GM12891 (cell line): ENCODE measurements around the gene CFAP97D2. TPM values are rescaled to one million over a fixed set of nuclear protein-coding genes. Genes with fewer than 3 reads are reported as not detected.
"Not testable (repeated sequence)": the region's sequence is repeated elsewhere in the genome, so short reads cannot be mapped to it uniquely, and the experiment has no call there.

Experiments
- DNase-seq: peaks from one replicate; pipeline ENCODE4 v3.0.0; 2011; ENCODE audit warnings: low spot score; ENCODE audit not compliant: insufficient read length
- FAIRE-seq: peaks from 2 replicates; lab custom pipeline; 2011; peaks lifted over from hg19 to GRCh38; lab: Jason Lieb, UNC
- PAX5 ChIP-seq: IDR thresholded peaks from 2 replicates; pipeline ENCODE4 v1.6.1; 2011; ENCODE audit warnings: low read length, moderate library complexity, mild to moderate bottlenecking; ENCODE audit not compliant: insufficient read depth, severe bottlenecking
- POLR2A ChIP-seq: IDR thresholded peaks from 2 replicates; pipeline ENCODE4 v1.6.1; 2011; ENCODE audit warnings: low read depth, low read length, control low read depth
- POLR2AphosphoS5 ChIP-seq: IDR thresholded peaks from 2 replicates; pipeline ENCODE4 v1.6.1; 2011; ENCODE audit warnings: low read depth, low read length, control low read depth
- POU2F2 ChIP-seq: IDR thresholded peaks from 2 replicates; pipeline ENCODE4 v1.6.1; 2011; ENCODE audit warnings: low read depth, mild to moderate bottlenecking, control low read depth, low read length, moderate library complexity
- SPI1 ChIP-seq: IDR thresholded peaks from 2 replicates; pipeline ENCODE4 v1.6.1; 2011; ENCODE audit warnings: low read depth, low read length, control low read depth
- TAF1 ChIP-seq: IDR thresholded peaks from 2 replicates; pipeline ENCODE4 v1.6.1; 2011; ENCODE audit warnings: low read depth, low read length, control low read depth
- polyA plus RNA-seq: library from polyadenylated mRNA; unstranded; fragments of >200 nt; gene quantifications from one replicate; pipeline ENCODE4 v1.2.1, GENCODE V29; 2012; ENCODE audit warnings: low read depth, missing spikeins, inconsistent platforms; ENCODE audit not compliant: missing spikeins

CFAP97D2 gene
- polyA plus RNA-seq, result not detected

- no peak for FAIRE-seq
- no peak for DNase-seq
- TF ChIP-seq PAX5 (no peak), TAF1 (no peak), POU2F2 (no peak), POLR2AphosphoS5 (no peak), POLR2A (no peak), SPI1 (no peak)
These were observed at the start of gene CFAP97D2 for GRCh38 chr13:114179087-114179658. CFAP97D2 (plus strand) TSS chr13:114179257; CDS start chr13:114179331, 74 bp downstream.

DNA sequence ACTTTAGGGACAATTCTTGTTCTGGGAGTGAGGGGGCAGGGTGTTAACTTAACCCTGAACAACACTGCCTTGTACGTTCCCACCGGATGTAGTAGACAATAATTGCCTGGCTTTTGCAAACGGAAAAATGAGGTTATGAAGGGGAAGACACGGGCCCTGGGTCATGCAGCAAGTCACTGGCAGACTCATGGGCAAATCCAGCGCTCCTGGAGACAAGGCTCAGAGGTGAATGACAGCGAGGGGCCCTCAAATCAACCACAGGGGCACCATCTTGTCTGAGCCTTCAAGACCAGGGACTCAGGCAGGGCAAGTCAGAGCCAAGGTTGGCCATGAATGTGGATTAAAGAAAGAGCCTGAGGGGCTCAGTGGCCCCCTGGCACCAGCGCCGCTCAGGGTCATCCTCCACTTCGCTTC, 49.4 kb upstream of the CFAP97D2 start:
- DNase-seq (no peak), FAIRE-seq (peak; percentile 61)
- TF ChIP-seq TAF1 (no peak), POLR2A (no peak), PAX5 (no peak), SPI1 (no peak), POU2F2 (no peak), POLR2AphosphoS5 (no peak)

GRCh38 chr13:114130131-114130836, 48.8 kb upstream of the CFAP97D2 start:
- TF ChIP-seq POLR2A, result no peak
- no peak for TF ChIP-seq POU2F2
- TF ChIP-seq POLR2AphosphoS5, result no peak
- no peak for TF ChIP-seq SPI1
- TF ChIP-seq TAF1, result no peak
- TF ChIP-seq PAX5, result no peak
- DNase-seq (no peak), FAIRE-seq (peak; percentile 33)

- FAIRE-seq, result no peak
- TF ChIP-seq POU2F2, result no peak
- TF ChIP-seq POLR2AphosphoS5, result 0 out of 2 replicates have a peak, but pooled peaks have one; percentile 53
- TF ChIP-seq TAF1, result peak; percentile 48; the same call in 1 of the 2 replicates
- TF ChIP-seq SPI1, result peak; percentile 89
These were observed 48.0 kb upstream of the CFAP97D2 start for GRCh38 chr13:114130837-114131582.

DNA sequence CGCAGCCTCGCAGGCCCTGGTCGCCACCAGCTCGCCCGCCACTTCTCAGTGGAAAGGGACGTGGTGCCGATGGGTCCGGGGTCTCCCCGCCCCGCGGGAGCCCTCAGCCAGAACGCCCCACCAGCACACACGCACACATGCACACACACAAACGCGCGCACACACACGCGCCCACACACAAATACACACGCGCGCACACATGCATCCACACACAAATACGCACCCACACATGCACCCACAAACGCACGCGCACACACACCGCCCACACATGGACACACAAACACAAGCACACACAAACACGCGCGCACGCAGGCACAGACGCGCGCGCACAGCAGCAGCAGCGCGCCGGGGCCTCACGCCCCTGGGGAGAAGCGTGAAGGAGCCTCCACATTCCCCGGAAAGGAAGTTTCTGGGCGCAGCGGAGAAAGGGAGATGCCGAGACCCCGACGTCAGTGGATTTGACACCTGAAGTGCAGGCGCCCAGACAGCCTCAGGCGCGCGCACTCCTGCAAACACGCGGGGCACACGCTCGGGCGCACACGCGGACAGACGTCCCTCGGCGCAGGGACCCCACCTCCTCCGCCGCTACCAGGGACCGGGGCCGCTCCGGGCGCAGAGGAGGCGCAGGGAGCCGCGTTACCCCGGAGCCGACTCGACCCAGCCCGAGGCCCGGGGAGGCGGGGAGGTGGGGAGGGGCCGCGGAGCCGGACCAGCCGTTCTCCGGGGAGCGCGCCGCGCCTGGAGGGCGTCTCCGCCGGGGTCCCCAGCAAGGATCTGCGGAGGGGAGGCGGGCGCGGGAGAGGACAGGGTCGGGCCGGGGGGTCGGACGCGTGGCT, 47.3 kb upstream of the CFAP97D2 start:
- FAIRE-seq (peak; percentile 90), DNase-seq (no peak)
- TF ChIP-seq POLR2AphosphoS5 (no peak), POLR2A (no peak), SPI1 (no peak), TAF1 (no peak), POU2F2 (no peak), PAX5 (no peak)

More at GRCh38 chr13:114130837-114131582, 48.0 kb upstream of the CFAP97D2 start:
- DNase-seq, result peak; percentile 60

DNA sequence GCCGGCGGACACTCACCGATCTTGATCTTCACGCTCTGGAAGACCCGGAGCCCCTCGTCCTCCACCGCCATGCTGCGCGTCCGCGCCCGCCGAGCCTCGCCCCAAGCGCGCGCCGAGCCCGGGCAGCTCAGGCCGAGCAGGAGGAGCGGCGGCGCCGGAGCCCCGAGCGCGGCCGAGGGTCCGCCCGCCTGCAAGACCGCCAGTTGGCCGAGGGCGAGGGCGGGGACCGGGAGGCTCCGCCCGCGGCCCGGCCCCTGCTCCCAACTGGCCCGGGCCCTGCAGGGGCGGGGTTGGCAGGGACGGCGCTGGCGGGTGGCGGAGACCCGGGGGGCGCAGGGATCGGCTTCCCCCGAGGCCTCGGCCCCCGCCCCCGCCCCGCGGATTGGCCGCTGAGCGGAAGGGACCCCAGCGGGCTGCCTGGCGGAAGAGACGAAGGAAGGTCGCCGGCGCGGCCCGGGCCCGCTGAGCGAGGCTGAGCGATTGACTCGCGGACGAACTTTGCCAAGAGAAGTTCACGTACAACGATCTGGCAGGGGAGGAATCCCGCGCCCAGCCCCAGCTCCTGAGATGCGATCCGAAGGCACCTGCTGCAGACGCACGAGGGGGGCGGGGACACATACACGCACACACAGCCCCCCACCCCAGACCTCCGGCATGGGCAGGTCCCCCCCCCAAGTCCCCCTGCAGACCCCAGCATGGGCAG, 46.5 kb upstream of the CFAP97D2 start, which contains the start of gene RASA3:
TSS of gene RASA3 (minus strand) at position 205 of the 703 bp plus-strand sequence. CDS start at position 71, 134 bp downstream.
- FAIRE-seq, result peak; percentile 90
- TF ChIP-seq SPI1 (no peak), POLR2AphosphoS5 (no peak), POU2F2 (no peak), POLR2A (no peak), TAF1 (no peak), PAX5 (no peak)
- DNase-seq, result peak; percentile 96

GRCh38 chr13:114133126-114133525, 45.9 kb upstream of the CFAP97D2 start:
- FAIRE-seq, DNase-seq: not testable (repeated sequence)

GRCh38 chr13:114133552-114133951, 45.5 kb upstream of the CFAP97D2 start:
- FAIRE-seq, DNase-seq: not testable (repeated sequence)
